T47D (cell line): ENCODE results near the gene ABHD2.
"Not testable (repeated sequence)": the region's sequence is repeated elsewhere in the genome, so short reads cannot be mapped to it uniquely, and the experiment has no call there.

Source experiments
- DNase-seq, 2 experiments: peaks; one replicate each; pipeline versions ENCODE4 v3.0.0 to v3.0.0-alpha.2; 2011 to 2012; ENCODE audit warnings: low read depth in 1 of 2, low spot score in 1 of 2
- JUND ChIP-seq: IDR thresholded peaks from 2 replicates; pipeline ENCODE4 v1.6.1; 2012; ENCODE audit warnings: low read depth
- in situ Hi-C: cut with HindIII; loops from 2 replicates; pipeline ENCODE4 v1.10.0; 2016; ENCODE audit warnings: low sequenced_read_pairs, low pct_unique_long_range_greater_than_20kb

Gene ABHD2

GRCh38 chr15:89111352-89111751 is 23.1 kb downstream of the ABHD2 start:
- TF ChIP-seq JUND = no peak
- in situ Hi-C loops = no loop called here
- no peak for DNase-seq

GRCh38 chr15:89111961-89112340 is 23.7 kb downstream of the ABHD2 start:
- no peak for DNase-seq
- no peak for TF ChIP-seq JUND
- in situ Hi-C loops = no loop called here

GRCh38 chr15:89112341-89112971 is 24.2 kb downstream of the ABHD2 start:
- no peak for TF ChIP-seq JUND
- in situ Hi-C loops = no loop called here
- no peak for DNase-seq

- DNase-seq = peak in 1 of 2 experiments; percentile 48
- no peak for TF ChIP-seq JUND
- in situ Hi-C loops = no loop called here
Observed at GRCh38 chr15:89113296-89114024, 25.2 kb downstream of the ABHD2 start.

GRCh38 chr15:89114990-89115389 is 26.7 kb downstream of the ABHD2 start:
- TF ChIP-seq JUND = no peak
- peak in 1 of 2 experiments; percentile 53 for DNase-seq
- in situ Hi-C loops = no loop called here

- TF ChIP-seq JUND = no peak
- in situ Hi-C loops = no loop called here
- peak in 1 of 2 experiments; percentile 74 for DNase-seq
Observed at GRCh38 chr15:89115547-89115946, 27.3 kb downstream of the ABHD2 start.

- no peak for DNase-seq
- in situ Hi-C loops = no loop called here
- TF ChIP-seq JUND = no peak
Observed at GRCh38 chr15:89116404-89116803, 28.1 kb downstream of the ABHD2 start.

GRCh38 chr15:89117790-89118189 is 29.5 kb downstream of the ABHD2 start:
- in situ Hi-C loops = no loop called here
- DNase-seq = no peak
- TF ChIP-seq JUND = no peak

GRCh38 chr15:89118481-89118989 is 30.3 kb downstream of the ABHD2 start:
- TF ChIP-seq JUND = no peak
- DNase-seq = no peak
- in situ Hi-C loops = no loop called here

GRCh38 chr15:89119489-89120478 is 31.5 kb downstream of the ABHD2 start:
- TF ChIP-seq JUND = no peak
- in situ Hi-C loops = no loop called here
- no peak for DNase-seq

GRCh38 chr15:89120479-89121000 is 32.3 kb downstream of the ABHD2 start:
- DNase-seq, in situ Hi-C loops: not testable (repeated sequence)

GRCh38 chr15:89121414-89121813 is 33.2 kb downstream of the ABHD2 start:
- no peak for TF ChIP-seq JUND
- DNase-seq = peak in 1 of 2 experiments; percentile 89
- in situ Hi-C loops = no loop called here
